Measurements from ENCODE around the gene NPPC.

GRCh38 chr2:231877533-231878456 lies 48.4 kb downstream of the NPPC start:
- no peak for TF ChIP-seq ZNF239 (tag by site-specific recombination; IDR thresholded peaks at IDR 0.05)
- no peak for TF ChIP-seq KLF9 (tag by site-specific recombination; IDR thresholded peaks at IDR 0.05; ENCODE audit: low read depth)
- no peak for TF ChIP-seq BCL6B (tag by site-specific recombination; IDR thresholded peaks at IDR 0.05)
- TF ChIP-seq CTCF (tag by site-specific recombination; IDR thresholded peaks at IDR 0.05), result no peak
- TF ChIP-seq, protein P1, sequence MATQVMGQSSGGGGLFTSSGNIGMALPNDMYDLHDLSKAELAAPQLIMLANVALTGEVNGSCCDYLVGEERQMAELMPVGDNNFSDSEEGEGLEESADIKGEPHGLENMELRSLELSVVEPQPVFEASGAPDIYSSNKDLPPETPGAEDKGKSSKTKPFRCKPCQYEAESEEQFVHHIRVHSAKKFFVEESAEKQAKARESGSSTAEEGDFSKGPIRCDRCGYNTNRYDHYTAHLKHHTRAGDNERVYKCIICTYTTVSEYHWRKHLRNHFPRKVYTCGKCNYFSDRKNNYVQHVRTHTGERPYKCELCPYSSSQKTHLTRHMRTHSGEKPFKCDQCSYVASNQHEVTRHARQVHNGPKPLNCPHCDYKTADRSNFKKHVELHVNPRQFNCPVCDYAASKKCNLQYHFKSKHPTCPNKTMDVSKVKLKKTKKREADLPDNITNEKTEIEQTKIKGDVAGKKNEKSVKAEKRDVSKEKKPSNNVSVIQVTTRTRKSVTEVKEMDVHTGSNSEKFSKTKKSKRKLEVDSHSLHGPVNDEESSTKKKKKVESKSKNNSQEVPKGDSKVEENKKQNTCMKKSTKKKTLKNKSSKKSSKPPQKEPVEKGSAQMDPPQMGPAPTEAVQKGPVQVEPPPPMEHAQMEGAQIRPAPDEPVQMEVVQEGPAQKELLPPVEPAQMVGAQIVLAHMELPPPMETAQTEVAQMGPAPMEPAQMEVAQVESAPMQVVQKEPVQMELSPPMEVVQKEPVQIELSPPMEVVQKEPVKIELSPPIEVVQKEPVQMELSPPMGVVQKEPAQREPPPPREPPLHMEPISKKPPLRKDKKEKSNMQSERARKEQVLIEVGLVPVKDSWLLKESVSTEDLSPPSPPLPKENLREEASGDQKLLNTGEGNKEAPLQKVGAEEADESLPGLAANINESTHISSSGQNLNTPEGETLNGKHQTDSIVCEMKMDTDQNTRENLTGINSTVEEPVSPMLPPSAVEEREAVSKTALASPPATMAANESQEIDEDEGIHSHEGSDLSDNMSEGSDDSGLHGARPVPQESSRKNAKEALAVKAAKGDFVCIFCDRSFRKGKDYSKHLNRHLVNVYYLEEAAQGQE (tag by site-specific recombination; IDR thresholded peaks at IDR 0.05), result no peak
- no peak for TF ChIP-seq ZNF302 (tag by site-specific recombination; IDR thresholded peaks at IDR 0.05; ENCODE audit: low read depth)
- TF ChIP-seq ZNF24 (tag by site-specific recombination; IDR thresholded peaks at IDR 0.05), result no peak
- TF ChIP-seq, protein P2, sequence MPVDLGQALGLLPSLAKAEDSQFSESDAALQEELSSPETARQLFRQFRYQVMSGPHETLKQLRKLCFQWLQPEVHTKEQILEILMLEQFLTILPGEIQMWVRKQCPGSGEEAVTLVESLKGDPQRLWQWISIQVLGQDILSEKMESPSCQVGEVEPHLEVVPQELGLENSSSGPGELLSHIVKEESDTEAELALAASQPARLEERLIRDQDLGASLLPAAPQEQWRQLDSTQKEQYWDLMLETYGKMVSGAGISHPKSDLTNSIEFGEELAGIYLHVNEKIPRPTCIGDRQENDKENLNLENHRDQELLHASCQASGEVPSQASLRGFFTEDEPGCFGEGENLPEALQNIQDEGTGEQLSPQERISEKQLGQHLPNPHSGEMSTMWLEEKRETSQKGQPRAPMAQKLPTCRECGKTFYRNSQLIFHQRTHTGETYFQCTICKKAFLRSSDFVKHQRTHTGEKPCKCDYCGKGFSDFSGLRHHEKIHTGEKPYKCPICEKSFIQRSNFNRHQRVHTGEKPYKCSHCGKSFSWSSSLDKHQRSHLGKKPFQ (tag by site-specific recombination; IDR thresholded peaks at IDR 0.05), result no peak
- TF ChIP-seq TSHZ1 (tag by site-specific recombination; IDR thresholded peaks at IDR 0.05; ENCODE audit: borderline replicate concordance), result no peak
- TF ChIP-seq, protein P3, sequence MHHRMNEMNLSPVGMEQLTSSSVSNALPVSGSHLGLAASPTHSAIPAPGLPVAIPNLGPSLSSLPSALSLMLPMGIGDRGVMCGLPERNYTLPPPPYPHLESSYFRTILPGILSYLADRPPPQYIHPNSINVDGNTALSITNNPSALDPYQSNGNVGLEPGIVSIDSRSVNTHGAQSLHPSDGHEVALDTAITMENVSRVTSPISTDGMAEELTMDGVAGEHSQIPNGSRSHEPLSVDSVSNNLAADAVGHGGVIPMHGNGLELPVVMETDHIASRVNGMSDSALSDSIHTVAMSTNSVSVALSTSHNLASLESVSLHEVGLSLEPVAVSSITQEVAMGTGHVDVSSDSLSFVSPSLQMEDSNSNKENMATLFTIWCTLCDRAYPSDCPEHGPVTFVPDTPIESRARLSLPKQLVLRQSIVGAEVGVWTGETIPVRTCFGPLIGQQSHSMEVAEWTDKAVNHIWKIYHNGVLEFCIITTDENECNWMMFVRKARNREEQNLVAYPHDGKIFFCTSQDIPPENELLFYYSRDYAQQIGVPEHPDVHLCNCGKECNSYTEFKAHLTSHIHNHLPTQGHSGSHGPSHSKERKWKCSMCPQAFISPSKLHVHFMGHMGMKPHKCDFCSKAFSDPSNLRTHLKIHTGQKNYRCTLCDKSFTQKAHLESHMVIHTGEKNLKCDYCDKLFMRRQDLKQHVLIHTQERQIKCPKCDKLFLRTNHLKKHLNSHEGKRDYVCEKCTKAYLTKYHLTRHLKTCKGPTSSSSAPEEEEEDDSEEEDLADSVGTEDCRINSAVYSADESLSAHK (tag by site-specific recombination; IDR thresholded peaks at IDR 0.05), result no peak
- no peak for TF ChIP-seq PRDM10 (tag by site-specific recombination; IDR thresholded peaks at IDR 0.05)
- TF ChIP-seq ZNF501 (tag by site-specific recombination; IDR thresholded peaks at IDR 0.05), result no peak

Measured in HEK293 (cell line).